ENCODE results near the gene TRIML2. TPM values are rescaled to one million over a fixed set of nuclear protein-coding genes. Genes with fewer than 3 reads are reported as not detected.
"Not testable (repeated sequence)": the region's sequence is repeated elsewhere in the genome, so short reads cannot be mapped to it uniquely, and the experiment has no call there.

The TRIML2 gene
- polyA plus RNA-seq, 1 donor (not counting 4 experiments of a cell fraction or from before 2014, with no cell fraction given) = 46.9 TPM

DNA sequence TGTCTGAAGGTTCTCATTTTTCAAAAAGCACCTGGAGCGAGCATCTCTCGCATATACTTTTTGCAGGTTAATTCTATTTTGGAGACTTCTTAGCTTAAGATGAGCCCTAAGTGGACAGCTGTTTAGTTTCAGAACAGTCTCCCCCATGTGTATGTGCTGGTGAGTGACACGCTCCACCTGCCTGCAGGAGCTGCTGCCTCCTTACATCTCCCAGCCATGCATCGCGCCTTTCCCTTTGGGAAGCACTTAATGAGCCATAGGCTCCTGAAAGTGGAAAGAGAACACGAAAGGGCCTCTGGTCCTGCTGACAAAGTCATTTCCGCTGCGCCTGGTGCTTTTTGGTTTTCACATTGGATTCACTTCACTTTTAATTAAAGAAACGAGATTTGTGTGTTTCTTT, 56.1 kb downstream of the TRIML2 start:
- Histone ChIP-seq H3K27ac (ENCODE audit: control insufficient read depth, insufficient read depth, low read length) (no peak overlapping the region), H2AFZ (ENCODE audit: control insufficient read depth, low read length) (no peak overlapping the region), H3K9me3 (ENCODE audit: control insufficient read depth, low read depth, low read length) (no peaks in the 10 kb centered on the region), H3K9ac (ENCODE audit: control insufficient read depth, extremely low read depth, insufficient read depth, low read length) (no peak overlapping the region), H3K27me3 (ENCODE audit: control insufficient read depth, extremely low read depth, insufficient read depth, low read length) (no peaks in the 10 kb centered on the region), H3K36me3 (ENCODE audit: control insufficient read depth in 2 of 2, extremely low read depth in 1 of 2, insufficient read depth in 2 of 2, low read length in 2 of 2) (no peaks in the 10 kb centered on the region), H3K9me1 (ENCODE audit: control insufficient read depth, extremely low read depth, insufficient read depth, low read length) (no peaks in the 10 kb centered on the region), H3K79me2 (ENCODE audit: control insufficient read depth, insufficient read depth, low read length) (no peaks in the 10 kb centered on the region), H4K20me1 (ENCODE audit: control insufficient read depth, extremely low read depth, insufficient read depth, low read length) (no peaks in the 10 kb centered on the region), H3K4me2 (ENCODE audit: control insufficient read depth, extremely low read depth, insufficient read depth, low read depth, low read length) (no peak overlapping the region), H3K4me3 (ENCODE audit: control insufficient read depth in 2 of 3, extremely low read depth in 1 of 3, insufficient read depth in 2 of 3, low read depth in 1 of 3, low read length in 3 of 3) (no peak overlapping the region), H3K4me1 (ENCODE audit: control insufficient read depth, extremely low read depth, insufficient read depth, low read length) (no peaks in the 10 kb centered on the region)
- TF ChIP-seq, protein P1, sequence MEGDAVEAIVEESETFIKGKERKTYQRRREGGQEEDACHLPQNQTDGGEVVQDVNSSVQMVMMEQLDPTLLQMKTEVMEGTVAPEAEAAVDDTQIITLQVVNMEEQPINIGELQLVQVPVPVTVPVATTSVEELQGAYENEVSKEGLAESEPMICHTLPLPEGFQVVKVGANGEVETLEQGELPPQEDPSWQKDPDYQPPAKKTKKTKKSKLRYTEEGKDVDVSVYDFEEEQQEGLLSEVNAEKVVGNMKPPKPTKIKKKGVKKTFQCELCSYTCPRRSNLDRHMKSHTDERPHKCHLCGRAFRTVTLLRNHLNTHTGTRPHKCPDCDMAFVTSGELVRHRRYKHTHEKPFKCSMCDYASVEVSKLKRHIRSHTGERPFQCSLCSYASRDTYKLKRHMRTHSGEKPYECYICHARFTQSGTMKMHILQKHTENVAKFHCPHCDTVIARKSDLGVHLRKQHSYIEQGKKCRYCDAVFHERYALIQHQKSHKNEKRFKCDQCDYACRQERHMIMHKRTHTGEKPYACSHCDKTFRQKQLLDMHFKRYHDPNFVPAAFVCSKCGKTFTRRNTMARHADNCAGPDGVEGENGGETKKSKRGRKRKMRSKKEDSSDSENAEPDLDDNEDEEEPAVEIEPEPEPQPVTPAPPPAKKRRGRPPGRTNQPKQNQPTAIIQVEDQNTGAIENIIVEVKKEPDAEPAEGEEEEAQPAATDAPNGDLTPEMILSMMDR (optimal IDR thresholded peaks at IDR 0.05 in 1 of 3, IDR thresholded peaks at IDR 0.05 in 1 of 3, conservative IDR thresholded peaks at IDR 0.05 in 1 of 3; ENCODE audit: extremely low read depth in 1 of 3, insufficient read depth in 2 of 3, low read length in 3 of 3) = no peak
- dilution Hi-C loops (cut with MboI; ENCODE audit: extremely low pct_ligation_motif_present, low sequenced_read_pairs) = no loop called here
- DNase-seq (ENCODE audit: low read depth, low spot score) (no peak), FAIRE-seq (no peak)

- no peaks in the 10 kb centered on the region for H4K20me1 ChIP-seq (ENCODE audit: control insufficient read depth, extremely low read depth, insufficient read depth, low read length)
These were observed 62.7 kb downstream of the TRIML2 start for GRCh38 chr4:188046657-188047056.

GRCh38 chr4:188045461-188045860, 63.9 kb downstream of the TRIML2 start:
- dilution Hi-C loops (cut with MboI; ENCODE audit: extremely low pct_ligation_motif_present, low sequenced_read_pairs); H4K20me1 ChIP-seq (ENCODE audit: control insufficient read depth, extremely low read depth, insufficient read depth, low read length); H3K4me2 ChIP-seq (ENCODE audit: control insufficient read depth, extremely low read depth, insufficient read depth, low read depth, low read length); H3K27me3 ChIP-seq (ENCODE audit: control insufficient read depth, extremely low read depth, insufficient read depth, low read length); H3K9me1 ChIP-seq (ENCODE audit: control insufficient read depth, extremely low read depth, insufficient read depth, low read length); H2AFZ ChIP-seq (ENCODE audit: control insufficient read depth, low read length); H3K4me1 ChIP-seq (ENCODE audit: control insufficient read depth, extremely low read depth, insufficient read depth, low read length); H3K27ac ChIP-seq (ENCODE audit: control insufficient read depth, insufficient read depth, low read length); H3K9ac ChIP-seq (ENCODE audit: control insufficient read depth, extremely low read depth, insufficient read depth, low read length); DNase-seq (ENCODE audit: low read depth, low spot score); H3K4me3 ChIP-seq (ENCODE audit: control insufficient read depth in 2 of 3, extremely low read depth in 1 of 3, insufficient read depth in 2 of 3, low read depth in 1 of 3, low read length in 3 of 3); H3K9me3 ChIP-seq (ENCODE audit: control insufficient read depth, low read depth, low read length); H3K36me3 ChIP-seq (ENCODE audit: control insufficient read depth in 2 of 2, extremely low read depth in 1 of 2, insufficient read depth in 2 of 2, low read length in 2 of 2); H3K79me2 ChIP-seq (ENCODE audit: control insufficient read depth, insufficient read depth, low read length); FAIRE-seq: not testable (repeated sequence)

More at GRCh38 chr4:188046657-188047056, 62.7 kb downstream of the TRIML2 start:
- Histone ChIP-seq H3K4me1 (ENCODE audit: control insufficient read depth, extremely low read depth, insufficient read depth, low read length) (no peaks in the 10 kb centered on the region), H2AFZ (ENCODE audit: control insufficient read depth, low read length) (no peak overlapping the region), H3K36me3 (ENCODE audit: control insufficient read depth in 2 of 2, extremely low read depth in 1 of 2, insufficient read depth in 2 of 2, low read length in 2 of 2) (no peaks in the 10 kb centered on the region), H3K9ac (ENCODE audit: control insufficient read depth, extremely low read depth, insufficient read depth, low read length) (no peak overlapping the region), H3K9me3 (ENCODE audit: control insufficient read depth, low read depth, low read length) (no peaks in the 10 kb centered on the region), H3K9me1 (ENCODE audit: control insufficient read depth, extremely low read depth, insufficient read depth, low read length) (no peaks in the 10 kb centered on the region), H3K27me3 (ENCODE audit: control insufficient read depth, extremely low read depth, insufficient read depth, low read length) (no peaks in the 10 kb centered on the region), H3K4me3 (ENCODE audit: control insufficient read depth in 2 of 3, extremely low read depth in 1 of 3, insufficient read depth in 2 of 3, low read depth in 1 of 3, low read length in 3 of 3) (no peak overlapping the region), H3K4me2 (ENCODE audit: control insufficient read depth, extremely low read depth, insufficient read depth, low read depth, low read length) (no peak overlapping the region), H3K79me2 (ENCODE audit: control insufficient read depth, insufficient read depth, low read length) (no peaks in the 10 kb centered on the region), H3K27ac (ENCODE audit: control insufficient read depth, insufficient read depth, low read length) (no peak overlapping the region)
- FAIRE-seq (no peak), DNase-seq (ENCODE audit: low read depth, low spot score) (no peak)
- no peak for TF ChIP-seq EZH2 (IDR thresholded peaks at IDR 0.05; ENCODE audit: low read length)
- TF ChIP-seq, protein P1 (optimal IDR thresholded peaks at IDR 0.05 in 1 of 3, IDR thresholded peaks at IDR 0.05 in 1 of 3, conservative IDR thresholded peaks at IDR 0.05 in 1 of 3; ENCODE audit: extremely low read depth in 1 of 3, insufficient read depth in 2 of 3, low read length in 3 of 3) = no peak
- dilution Hi-C loops (cut with MboI; ENCODE audit: extremely low pct_ligation_motif_present, low sequenced_read_pairs) = no loop called here

Measured in keratinocyte (primary cell).